Endothelial cell of umbilical vein (primary cell): ENCODE data around the gene ATP2B2.

Experiments
- CTCF ChIP-seq, 2 donors: IDR thresholded peaks; 1 replicate in 1 of 2; 2 replicates in 1 of 2; pipeline ENCODE4 v1.5.1; 2011; ENCODE audit warnings: low read length in 2 of 2, mild to moderate bottlenecking in 2 of 2, moderate library complexity in 2 of 2, control low read depth in 1 of 2, inconsistent platforms in 1 of 2, low read depth in 1 of 2; ENCODE audit not compliant: insufficient read depth in 1 of 2; ENCODE audit errors: extremely low read depth in 1 of 2
- POLR2A ChIP-seq: IDR thresholded peaks from 2 replicates; pipeline ENCODE4 v1.6.1; 2012; ENCODE audit warnings: low read depth, mild to moderate bottlenecking, control low read depth, low read length

- no peak for TF ChIP-seq CTCF (IDR thresholded peaks at IDR 0.05; ENCODE audit: extremely low read depth in 1 of 2, insufficient read depth in 1 of 2, low read depth in 1 of 2, low read length in 2 of 2)
- TF ChIP-seq POLR2A, result no peak
Measured at GRCh38 chr3:10399634-10400033, 105.8 kb downstream of the ATP2B2 start.
